Activated T-cell treated with anti-CD3 and anti-CD28 coated beads for 48 hours (primary cell): ENCODE data around the gene CDKN2AIP.
A peak's percentile ranks its signal among the peaks of the same experiment; 100 is the strongest.
"Not testable (repeated sequence)": the region's sequence is repeated elsewhere in the genome, so short reads cannot be mapped to it uniquely, and the experiment has no call there.

ENCODE experiments used
- DNase-seq: peaks from one replicate; pipeline ENCODE4 v3.0.0-alpha.2; 2020; ENCODE audit warnings: low read depth

CDKN2AIP gene

DNA sequence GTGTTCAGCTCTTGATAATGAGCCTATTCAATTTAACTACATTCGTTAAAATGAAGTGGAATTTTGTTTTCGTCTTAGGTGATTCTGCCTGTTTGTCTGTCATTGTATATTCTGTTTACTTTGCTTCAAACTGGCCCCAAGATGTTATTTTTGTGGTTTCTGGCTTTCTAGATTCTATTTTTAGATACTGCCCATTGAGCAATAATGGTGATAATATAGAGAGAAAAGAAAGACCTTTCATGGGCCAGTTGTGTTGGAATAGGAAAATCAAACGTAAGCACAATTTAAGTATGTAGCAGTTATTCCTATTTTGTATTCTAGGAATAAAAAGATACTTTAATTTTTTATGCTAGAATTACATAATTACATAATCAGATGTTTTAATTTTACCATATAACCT, 4.0 kb downstream of the CDKN2AIP start:
- no peak for DNase-seq

DNA sequence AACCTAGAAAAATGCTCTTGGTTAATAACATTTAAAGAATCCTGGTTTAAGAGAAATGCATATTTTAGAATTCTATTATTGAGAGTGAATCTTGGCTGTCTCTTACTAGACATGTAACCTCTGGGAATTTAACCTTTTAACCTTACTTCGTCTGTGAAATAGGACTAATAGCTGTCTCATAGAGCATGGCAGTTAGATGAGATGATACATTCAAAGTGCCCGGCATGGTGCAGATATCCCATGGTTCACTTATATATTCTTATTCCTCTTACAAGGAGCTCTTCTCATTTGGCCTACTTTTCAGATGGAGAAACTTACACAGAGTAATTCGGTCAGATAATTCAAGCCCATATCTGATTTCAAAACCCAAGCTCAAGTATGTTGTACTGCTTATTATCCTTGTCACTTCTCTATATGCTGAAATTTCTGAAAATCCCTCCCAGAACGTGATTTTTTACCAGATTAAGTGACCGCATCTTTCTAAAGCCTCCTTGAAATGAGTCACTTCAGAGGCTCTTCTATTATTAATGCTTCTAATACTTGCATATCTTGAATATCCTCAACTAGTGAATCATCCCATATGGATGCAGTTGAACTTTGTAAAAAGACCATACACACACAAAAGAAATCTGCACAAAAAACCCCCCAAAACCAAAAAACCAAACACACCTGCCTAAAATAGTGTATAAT, 4.9 kb downstream of the CDKN2AIP start:
- DNase-seq = no peak

DNA sequence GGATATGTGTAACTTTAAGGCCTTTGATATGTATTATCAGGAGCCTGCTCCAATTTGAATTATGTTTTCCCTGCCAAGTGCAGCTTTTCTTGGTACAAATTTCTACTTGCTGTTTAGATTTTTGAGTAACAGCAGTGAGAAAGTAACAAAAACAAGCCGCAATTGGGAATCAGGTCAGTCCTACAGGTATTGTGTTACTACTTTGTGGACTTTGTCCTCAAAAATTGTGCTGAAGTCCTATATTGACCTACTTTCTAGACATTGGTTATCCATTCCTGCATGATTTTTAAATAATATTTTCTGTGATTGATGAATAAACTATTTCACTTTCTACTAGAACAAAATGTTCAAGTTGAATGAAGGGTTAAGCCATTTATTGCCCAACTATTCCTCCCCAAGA, 5.7 kb downstream of the CDKN2AIP start:
- no peak for DNase-seq

DNA sequence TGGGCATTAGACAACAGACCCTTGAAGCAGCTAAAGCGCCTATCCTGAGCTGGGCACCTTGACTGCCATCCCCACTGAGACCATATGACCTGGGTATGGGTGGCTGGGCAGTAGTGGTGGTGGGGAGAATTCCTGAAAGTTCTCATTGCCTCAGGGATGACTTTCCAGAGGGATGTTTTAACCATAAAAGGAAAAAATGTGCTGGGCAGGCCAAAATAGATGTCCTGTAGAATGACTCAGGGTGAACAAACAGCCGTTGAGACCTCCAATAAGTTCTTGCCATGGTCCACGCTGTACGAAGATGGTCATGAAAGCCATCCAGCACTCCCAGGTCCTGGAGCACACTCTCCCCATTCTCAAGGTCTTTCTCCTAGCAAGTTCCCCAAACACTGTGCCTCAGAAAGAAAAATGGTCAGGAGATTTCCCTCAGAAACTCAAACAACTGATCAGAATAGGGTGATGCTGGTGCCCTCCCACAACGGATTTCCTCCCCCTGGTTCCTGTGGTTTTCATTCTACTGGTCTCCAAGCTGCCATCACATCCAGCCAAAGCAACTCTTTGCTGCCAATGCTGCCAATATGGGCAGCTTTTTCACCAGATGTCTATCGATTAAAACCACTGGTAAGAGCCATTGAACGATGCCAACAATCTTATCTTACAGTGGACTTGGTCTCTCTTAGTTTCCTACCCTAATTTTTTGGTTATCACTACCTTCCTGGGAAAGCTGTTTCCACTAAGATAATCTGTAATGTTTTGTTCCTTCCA, 11.2 kb downstream of the CDKN2AIP start:
- no peak for DNase-seq

DNA sequence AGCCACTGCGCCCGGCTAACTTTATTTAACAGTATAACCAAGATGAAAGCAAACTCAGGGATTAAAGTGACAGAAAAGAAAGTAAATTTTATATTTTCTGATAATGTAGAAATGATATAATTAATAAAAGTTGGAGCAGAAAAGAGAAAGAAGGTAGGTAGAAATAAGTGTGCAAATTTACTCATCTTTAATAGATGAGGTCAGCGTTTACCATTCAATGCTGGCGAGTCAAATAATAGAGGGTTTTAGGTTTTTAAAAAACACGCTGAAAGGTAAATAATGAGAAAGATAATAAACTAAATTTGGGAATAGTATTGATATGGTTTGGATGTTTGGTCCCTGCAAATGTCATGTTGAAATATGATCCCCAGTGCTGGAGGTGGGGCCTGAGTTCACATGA, 13.6 kb downstream of the CDKN2AIP start:
- no peak for DNase-seq

DNA sequence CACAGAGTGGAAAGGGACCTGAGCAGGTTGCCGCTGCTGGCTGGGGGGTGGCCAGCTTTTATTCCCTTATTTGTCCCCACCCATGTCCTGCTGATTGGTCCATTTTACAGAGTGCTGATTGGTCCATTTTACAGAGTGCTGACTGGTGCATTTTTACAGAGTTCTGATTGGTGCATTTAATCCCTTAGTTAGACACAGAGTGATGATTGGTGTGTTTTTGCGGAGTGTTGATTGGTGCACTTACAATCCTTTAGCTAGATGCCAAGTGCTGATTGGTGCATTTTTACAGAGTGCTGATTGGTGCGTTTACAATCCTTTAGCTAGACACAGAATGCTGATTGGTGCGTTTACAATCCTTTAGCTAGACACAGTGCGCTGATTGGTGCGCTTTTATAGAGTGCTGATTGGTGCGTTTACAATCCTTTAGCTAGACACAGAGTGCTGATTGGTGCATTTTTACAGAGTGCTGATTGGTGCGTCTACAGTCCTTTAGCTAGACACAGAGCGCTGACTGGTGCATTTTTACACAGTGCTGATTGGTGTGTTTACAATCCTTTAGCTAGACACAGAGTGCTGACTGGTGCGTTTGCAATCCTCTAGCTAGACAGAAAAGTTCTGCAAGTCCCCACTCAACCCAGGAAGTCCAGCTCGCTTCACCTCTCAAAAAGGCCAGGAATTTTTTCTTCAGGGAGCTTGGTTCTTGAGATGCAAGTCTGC, 19.6 kb downstream of the CDKN2AIP start:
- not testable (repeated sequence) for DNase-seq

DNA sequence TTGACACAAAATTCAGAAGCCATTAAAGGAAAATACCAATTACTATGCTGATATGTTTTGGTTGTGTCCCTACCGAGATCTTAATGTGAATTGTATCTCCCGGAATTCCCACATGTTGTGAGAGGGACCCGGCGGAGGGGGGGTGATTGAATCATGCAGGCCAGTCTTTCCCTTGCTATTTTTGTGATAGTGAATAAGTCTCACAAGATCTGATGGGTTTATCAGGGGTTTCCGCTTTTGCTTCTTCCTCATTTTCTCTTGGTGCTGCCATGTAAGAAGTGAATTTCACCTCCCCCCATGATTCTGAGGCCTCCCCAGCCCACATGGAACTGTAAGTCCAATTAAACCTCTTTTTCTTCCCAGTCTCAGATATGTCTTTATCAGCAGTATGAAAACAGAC, 21.4 kb downstream of the CDKN2AIP start:
- not testable (repeated sequence) for DNase-seq

DNA sequence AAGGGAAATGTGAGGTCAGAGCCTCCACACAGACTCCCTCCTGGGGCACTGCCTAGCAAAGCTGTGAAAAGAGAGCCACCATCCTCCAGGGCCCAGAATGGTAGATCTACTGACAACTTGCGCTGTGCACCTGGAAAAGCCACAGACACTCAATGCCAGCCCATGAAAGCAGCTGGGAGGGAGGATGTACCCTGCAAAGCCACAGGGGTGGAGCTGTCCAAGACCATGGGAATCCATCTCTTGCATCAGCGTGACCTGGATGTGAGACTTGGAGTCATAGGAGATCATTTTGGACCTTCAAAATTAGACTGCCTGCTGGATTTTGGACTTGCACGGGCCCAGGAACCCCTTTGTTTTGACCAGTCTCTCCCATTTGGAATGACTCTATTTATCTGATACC, 22.8 kb downstream of the CDKN2AIP start:
- no peak for DNase-seq

DNA sequence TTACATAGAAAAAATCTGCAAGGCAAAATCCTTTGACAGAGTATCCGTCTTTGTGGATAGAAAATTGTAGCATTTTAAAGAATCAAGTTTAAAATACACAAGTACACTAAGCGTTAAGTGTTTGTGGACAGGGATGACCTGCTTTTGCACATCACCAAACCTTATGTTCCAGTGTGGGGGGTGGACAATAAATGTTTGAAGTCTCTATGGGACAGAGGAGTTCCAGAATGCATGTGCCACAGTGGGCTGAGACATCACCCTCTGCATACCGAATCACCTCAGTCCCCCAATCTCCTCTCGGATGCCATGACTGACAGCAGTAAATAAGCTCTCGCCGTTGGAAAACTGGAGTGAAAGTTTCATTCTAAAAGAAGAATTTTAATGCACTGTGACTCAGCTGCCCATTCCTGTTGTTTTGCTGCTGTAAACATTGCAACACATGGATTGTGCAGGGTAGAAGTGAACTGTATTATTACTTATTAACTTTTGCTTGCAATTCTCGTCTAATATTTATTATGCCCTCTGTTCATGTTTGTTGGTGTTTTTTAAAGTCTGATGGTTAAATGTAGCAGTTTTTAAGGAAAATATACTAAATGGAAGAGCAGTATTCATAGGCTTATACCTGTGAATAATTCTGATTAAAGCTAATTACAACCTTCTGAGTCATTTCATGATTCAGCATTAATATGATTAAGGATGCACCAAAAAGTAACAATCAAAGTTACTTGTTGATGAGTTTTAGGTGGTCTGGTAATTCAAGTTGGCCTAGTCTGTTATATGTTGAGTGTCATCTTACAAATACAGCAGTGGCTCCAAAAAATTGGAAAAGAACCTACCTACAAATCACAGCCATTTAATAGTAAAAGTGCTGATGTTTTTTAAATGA, 24.0 kb downstream of the CDKN2AIP start:
- no peak for DNase-seq

DNA sequence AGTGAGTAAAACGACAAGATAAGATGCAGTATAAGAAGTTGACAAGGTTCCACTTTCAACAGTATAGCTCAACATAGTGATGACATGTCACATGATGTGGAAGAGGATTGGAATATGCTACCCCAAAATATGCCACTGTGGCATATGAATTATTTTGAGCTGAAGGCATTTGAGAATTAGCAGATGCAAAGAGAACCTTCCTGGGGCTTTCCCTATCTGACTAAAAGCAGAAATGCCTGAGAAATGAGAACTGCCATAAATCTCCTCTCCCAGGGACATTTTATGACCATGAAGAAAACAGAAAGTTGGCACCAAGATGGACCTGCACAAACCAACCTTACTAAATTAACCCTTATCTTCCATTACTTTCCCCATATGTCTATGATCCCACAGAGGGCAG, 24.8 kb downstream of the CDKN2AIP start:
- no peak for DNase-seq

DNA sequence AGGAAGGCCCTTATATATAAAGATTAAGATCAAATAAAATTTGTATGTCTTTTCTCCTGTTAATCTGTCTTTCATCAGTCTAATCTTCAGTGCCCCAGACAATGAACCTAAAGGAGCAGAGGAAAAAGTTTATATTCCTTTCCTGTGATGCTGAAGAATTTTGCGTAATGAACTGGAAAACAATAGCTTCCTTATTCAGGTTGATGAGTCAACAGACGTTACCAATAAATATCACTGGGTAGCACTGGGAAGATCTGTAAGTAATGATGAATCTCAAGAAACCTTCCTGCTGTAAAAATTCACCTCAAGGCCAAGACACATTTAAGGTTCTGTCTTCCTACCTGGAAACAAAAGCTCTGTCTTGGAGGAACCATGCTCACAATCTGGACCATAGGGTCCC, 25.5 kb downstream of the CDKN2AIP start:
- no peak for DNase-seq

DNA sequence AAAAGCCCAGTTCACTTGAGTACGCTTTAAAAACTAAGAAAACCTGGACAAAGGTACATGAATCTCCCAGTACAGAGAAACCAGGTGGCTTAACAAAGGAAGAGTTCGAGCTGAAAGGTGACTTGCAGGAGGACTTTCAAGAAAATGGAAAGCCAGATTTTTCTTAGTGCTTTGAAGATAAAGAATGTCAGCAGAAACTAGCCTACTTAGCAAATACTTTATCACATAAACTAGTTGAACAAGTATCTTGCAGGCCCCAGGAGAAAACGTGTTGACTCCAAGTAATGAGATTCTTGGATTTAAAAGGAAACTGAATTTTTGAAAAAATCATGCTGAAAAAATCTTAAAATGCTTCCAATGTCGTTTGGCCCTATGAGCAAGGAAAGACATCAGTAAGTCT, 26.4 kb downstream of the CDKN2AIP start:
- DNase-seq = no peak

DNA sequence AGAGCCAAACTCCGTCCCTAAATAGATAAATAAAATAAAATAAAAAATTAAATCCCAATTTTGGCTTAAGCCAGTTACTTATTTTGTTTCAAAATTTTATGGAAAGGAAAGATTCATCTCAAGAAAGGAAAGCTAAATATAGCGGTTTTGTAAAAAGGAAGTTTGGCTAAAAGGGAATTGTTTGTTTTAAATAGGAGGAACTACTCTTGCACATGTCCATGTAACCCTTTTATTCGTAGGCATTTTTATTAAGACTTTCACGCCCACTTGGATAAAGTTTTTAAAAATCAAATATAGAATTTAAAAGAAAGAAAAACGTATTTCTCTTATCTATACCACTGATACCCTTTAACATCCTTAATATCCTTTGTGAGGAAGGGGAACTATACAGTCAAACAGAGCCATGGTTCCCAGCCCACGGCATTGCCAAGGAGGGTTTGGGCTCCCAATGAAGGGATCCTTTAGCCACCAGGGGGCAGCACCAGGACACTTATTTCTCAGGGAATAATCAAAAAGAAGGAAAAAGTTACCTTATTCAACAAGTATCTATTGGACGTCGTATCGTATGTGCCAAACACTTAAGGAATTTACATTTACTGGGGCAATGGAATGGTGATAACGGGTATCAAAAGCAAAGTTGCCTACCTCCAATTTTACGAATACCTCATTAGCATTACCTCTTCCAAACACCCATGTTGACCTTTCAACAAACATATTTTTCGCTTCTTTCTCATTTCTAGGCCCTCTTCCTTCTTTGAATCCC, 27.7 kb downstream of the CDKN2AIP start:
- DNase-seq = peak; percentile 69

DNA sequence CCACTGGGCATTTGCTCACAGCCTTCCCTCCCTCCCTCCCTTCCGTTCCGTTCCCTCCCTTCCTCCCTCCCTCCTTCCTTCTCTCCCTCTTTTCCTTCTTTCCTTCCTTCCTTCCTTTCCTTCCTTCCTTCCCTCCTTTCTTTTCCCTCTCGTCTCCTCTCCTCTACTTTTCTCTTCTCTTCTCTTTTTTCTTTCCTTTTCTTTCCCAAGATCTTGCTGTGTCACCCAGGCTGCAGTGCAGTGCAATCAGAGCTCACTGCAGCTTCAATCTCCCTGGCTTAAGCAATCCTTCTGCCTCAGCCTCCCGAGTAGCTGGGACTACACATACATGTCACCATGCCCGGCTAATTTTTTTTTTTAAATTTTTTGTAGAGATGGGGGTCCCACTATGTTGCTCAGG, 33.7 kb downstream of the CDKN2AIP start:
- DNase-seq = no peak

DNA sequence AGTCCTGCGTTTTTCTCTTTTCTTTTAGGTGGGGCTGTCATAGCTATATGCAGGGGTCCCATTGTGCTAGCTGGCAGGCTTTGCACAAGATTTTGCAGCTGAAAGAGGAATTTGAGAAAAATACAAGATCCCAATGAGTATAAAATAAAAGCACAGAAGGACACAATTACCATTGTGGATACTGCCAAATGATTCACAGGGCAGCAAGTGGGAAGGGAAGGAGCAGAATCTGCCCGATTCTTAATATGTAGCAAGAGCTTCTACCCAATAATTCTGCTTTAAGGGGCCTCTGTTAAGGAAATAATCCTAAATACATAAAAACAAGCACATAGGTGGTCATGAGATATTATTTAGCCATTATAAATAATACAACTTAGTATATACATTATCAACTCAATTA, 34.5 kb downstream of the CDKN2AIP start:
- DNase-seq = no peak

DNA sequence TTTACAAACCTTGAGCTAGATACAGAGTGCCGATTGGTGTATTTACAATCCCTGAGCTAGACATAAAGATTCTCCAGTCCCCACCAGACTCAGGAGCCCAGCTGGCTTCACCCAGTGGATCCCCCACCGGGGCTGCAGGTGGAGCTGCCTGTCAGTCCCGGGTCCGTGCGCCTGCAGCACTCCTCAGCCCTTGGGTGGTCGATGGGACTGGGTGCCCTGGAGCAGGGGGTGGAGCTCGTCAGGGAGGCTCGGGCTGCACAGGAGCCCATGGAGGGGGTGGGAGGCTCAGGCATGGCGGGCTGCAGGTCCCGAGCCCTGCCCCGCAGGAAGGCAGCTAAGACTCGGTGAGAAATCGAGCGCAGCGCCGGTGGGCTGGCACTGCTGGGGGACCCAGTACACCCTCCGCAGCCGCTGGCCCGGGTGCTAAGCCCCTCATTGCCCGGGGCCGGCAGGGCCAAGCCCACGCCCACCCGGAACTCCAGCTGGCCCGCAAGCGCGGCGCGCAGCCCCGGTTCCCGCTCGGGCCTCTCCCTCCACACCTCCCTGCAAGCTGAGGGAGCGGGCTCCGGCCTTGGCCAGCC, 38.2 kb downstream of the CDKN2AIP start:
- DNase-seq = not testable (repeated sequence)

DNA sequence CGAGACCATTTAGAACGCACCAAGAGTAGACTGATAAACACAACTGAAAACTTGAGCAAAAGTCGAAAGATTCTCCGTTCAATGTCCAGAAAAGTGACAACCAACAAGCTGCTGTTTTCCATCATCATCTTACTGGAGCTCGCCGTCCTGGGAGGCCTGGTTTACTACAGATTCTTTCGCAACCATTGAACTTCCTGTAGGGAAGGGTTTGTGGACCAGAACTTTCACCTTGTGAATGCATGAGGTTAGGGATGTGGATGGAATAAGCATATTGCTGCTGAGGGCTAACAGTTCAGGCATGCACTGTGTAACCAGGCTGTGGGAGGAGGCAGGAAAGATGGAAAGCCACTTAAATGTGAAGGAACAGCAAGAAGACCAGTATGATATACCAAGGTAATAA, 39.6 kb downstream of the CDKN2AIP start:
- no peak for DNase-seq

DNA sequence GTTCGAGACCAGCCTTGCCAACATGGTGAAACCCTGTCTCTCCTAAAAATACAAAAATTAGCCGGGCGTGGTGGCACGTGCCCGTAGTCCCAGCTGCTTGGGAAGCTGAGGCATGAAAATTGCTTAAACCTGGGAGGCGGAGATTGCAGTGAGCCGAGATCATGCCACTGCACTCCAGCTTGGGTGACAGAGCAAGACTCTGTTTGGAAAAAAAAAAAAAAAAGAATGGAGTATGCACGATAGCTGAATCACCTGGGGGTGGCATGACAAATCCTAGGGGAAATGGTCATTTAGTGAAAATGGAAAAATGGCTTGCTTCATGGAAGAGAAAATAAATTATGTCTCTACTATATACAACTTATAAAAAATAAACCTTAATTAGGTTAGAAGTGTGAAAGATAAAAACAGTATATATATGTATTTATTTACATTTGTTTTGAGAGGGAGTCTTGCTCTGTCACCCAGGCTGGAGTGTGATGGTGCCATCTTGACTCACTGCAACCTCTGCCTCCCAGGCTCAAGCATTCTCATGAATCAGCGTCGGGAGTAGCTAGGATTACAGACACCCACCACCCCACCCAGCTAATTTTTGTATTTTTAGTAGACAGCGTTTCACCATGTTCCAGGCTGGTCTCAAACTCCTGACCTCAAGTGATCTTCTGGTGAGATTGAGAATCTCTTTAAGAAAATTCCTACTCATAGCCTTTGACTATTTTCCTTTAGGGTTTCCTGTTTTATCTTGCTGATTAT, 41.1 kb downstream of the CDKN2AIP start:
- no peak for DNase-seq

DNA sequence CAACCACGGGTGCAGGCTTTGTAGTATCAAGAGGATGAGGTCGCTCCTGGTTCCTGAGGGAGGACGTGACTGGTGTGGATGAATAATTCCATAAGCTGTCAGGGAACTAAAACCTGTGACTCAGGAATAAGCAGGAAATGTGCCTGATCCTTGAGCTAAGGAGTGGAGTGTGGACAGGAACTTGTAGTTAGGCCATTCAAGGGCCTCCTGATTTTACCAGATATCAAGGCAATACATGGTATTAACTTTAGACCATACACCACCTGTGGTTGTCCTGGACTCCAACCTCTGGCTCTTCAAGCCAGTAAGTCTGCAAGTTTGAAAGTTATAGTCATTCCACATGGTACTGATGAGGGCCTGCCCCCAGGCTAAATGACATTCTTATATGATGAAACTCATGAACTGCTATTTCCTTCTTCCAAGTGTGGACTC, 48.4 kb downstream of the CDKN2AIP start:
- DNase-seq = no peak

DNA sequence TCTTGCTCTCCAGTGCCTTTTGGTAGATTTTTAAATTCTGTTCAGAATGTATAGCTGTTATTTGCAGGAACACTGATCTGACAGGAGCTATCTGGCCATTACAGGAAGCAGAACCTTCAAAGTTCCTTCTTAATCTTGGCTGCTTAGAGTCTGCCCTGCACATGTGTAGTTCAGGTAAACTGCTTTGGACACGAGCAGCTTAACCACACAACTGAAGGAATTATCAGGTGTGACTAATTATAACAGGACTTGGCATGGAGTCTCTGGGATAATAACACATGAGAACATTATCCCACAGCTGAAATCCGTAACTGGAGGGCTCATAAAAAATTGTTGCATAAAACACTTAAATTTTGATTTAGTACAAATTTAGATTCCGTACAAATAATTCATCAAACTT, 48.8 kb downstream of the CDKN2AIP start:
- DNase-seq = no peak
